Limb (tissue), 2 donors: ENCODE data around the gene SOCS3.

Experiments
- DNase-seq, 2 donors: peaks; one replicate each; pipeline ENCODE4 v3.0.0-alpha.2; 2016; ENCODE audit errors: extremely low spot score in 2 of 2

SOCS3 gene, protein sequence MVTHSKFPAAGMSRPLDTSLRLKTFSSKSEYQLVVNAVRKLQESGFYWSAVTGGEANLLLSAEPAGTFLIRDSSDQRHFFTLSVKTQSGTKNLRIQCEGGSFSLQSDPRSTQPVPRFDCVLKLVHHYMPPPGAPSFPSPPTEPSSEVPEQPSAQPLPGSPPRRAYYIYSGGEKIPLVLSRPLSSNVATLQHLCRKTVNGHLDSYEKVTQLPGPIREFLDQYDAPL

DNA sequence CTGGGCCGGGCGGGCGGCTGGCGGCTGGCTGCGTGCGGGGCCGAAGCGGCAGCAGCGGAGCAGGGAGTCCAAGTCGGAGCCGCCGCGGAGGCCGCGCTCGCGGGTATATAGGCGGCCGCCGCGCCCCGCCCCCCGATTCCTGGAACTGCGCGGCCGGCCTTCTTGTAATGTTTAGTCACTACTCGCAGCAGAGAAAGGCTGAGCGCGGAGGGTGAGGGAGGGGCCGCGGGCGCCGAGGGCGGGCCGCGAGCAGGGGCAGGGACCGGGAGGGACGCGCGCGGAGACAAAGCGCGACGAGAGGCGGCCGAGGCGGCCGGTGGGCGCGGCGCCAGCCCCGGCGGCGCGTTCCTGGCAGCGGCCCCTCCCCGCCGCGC is at the start of gene SOCS3:
Gene SOCS3, minus strand, starts transcription at position 81 of the 374 bp plus-strand sequence. CDS start 982 bp downstream, outside the sequence.
- DNase-seq: peak; percentile 94 to 95

DNA sequence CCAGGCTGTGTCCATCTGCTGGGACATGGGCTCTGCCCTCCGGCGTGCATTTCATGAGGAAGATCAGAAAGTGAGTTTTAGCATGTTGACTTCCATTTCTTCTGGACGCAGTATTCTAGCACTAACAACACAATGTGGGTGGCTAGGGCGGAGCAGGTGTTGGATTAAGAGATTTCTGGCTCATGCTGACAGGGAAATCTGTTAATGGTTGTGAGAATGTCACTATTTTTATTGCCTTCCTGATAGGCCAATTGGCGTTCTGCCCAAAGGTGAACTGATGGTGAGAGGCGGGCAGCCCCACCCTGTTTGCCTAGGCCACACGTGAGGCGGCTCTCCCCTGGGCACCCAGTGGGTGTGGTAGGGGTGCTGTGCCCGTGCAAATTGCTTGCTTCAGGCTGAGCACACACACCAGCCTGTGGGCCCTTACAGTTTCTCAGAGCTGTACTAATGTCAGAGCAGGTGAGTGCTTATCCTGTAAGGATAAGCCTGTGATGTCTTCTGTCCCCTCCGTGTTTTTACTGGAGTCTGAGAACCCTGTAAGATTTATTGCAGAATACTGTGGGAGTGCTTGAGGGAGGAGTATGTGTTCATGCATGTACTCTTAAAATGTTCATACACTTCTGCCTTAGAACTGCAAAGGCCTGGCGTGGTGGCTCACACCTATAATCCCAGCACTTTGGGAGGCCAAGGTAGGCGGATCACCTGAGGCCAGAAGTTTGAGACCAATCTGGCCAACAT is 49.5 kb upstream of the SOCS3 start:
- no peak for DNase-seq

DNA sequence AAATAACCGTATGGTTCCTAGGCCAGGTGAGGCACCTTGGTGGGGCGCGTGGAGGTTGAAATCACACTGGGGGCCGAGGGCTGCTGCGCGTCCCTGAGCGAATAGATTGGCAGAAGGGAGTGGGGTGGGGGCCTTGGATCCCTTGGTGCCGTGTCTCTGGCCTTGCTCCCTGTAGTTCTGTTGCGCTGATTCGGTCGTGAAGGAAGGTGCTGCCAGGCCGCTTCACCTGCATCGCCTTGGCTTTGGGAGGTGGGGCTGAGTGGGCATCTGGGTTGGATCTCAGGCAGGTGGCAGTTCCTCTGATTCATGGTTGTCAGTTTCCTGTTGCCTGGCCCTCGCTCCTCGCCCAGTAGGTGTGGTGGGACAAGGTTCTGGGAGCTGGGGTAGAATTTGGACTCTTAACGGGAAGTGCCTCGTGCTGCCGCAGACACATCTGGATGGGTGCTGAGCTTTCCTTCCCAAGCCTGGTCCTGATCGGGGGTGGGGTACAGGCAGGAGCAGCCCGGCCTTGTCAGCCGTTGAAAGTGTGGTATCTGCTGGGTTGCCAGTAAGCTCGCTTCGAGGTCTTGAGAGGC is 48.7 kb upstream of the SOCS3 start:
- DNase-seq: no peak

- DNase-seq: no peak
Observed at GRCh38 chr17:78407387-78408000, 47.6 kb upstream of the SOCS3 start.

GRCh38 chr17:78406920-78407319 is 47.0 kb upstream of the SOCS3 start:
- no peak for DNase-seq

GRCh38 chr17:78406396-78406795 is 46.5 kb upstream of the SOCS3 start:
- DNase-seq: no peak

DNA sequence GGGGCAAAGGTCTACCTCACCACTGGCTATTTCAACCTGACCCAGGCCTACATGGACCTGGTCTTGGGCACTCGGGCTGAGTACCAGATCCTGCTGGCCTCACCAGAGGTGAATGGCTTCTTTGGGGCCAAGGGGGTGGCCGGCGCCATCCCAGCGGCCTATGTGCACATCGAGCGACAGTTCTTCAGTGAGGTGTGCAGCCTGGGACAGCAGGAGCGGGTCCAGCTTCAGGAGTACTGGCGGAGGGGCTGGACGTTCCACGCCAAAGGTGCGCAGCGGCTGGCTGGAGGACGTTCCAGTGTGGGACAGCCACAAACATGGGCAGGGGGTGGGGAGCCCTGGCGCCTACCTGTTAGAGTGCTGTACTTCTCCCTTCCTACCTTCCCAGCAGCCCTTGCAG is 43.9 kb upstream of the SOCS3 start:
- no peak for DNase-seq

DNA sequence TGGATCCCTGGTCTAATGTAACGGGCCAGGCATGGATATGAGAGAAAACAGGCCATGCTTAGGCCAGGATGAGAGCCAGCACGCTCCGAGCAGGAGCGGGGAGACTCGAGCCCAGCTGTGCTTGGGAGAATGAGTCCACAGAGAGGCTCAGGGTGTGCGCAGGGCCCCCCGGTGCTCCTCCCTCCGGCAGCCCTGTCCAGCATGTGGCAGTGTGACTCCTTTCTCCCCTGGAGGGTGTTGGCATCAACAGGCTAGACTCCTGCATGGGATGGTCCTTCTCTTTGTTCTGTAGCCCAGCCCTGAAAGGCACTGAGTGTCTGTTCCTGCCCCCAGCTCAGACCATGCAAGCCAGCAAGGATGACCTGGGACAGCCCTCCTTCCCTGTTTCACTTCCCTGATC is 42.0 kb upstream of the SOCS3 start:
- DNase-seq: no peak

DNA sequence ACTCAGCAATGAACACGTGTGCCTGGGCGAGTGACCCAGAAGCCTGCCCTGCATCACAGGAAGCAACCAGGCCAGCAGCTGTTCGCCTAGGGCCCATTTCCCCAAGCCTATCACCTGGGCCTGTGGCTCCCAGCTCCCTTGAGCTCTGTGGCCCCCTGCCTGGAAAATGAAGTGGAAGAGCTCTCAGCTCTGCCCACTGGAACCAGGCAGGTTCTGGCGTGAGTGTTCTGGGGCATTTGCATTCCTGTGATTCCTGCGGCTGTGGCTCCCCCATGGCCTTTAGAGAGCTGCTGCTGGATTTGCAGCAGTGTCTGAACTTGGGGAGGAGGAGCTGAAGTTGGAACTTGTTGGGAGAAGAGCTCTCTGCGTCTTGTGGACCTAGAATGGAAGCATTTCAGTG is 41.4 kb upstream of the SOCS3 start:
- DNase-seq: no peak

- no peak for DNase-seq
Observed at GRCh38 chr17:78400581-78401240, 40.8 kb upstream of the SOCS3 start.

GRCh38 chr17:78399693-78400144 is 39.8 kb upstream of the SOCS3 start:
- DNase-seq: no peak

DNA sequence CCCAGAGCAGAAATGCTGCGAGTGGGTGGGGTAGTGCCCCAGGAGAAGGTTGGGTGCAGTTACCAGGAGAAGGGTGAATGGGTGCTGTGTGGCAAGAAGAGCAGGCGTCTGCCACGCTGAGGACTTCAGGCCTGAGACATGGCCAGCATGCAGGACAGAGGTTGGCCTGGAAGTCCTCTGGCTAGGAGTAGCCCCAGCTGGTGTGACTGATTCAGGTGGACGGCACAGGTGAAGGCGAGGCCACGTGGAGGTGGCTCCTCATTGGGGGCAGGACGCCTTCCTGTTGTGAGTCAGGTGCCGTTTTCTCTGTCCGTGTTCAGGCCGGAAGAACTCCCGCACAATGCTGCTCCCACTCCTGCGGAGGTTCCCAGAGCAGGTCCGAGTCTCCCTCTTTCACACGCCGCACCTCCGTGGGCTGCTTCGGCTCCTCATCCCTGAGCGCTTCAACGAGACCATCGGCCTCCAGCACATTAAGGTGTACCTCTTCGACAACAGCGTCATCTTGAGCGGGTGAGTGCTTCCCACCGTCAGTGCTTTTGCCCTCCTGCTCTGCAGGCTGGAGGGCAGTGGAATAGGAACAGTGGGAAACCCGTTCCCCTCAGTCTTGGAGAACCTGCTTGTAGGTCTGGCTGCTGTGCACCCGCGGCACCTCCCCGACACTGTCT is 39.3 kb upstream of the SOCS3 start:
- DNase-seq: no peak

DNA sequence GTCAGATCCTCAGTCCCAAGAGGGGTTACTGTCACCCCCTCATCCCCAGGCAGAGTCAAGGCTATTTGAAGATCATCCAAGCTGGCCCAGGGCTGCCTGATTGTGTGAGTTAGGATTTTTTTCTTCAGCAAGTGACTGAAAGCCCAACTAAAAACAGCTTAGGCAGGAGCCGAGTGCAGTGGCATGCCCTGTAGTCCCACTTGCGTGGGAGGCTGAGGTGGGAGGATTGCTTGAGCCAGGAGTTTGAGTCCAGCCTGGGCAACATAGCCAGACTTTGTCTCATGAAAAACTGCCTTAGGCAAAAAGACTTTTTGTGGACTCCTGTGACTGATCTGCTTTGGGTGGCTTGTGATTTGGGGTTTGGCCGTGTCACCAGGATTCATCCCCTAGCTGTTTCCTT is 38.5 kb upstream of the SOCS3 start:
- no peak for DNase-seq

DNA sequence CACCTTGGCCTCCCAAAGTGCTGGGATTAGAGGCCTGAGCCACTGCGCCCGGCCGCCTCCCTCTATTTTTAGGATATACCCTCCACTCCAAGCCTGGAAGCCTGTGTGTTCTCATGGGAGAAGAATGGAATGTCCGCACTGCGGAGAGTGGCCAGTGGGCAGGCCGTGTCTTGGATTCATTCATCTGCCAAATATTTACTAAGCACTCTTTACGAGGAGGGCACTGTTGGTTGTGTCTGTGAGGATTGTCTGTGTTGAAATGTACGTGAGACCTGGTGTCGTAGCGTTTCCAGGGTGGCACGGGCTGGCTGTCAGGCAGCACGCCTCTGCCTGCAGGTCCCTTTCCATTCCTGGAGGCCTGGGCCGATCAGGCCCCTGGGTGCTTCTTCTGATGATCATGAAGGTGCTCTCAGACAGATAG is 37.8 kb upstream of the SOCS3 start:
- no peak for DNase-seq

DNA sequence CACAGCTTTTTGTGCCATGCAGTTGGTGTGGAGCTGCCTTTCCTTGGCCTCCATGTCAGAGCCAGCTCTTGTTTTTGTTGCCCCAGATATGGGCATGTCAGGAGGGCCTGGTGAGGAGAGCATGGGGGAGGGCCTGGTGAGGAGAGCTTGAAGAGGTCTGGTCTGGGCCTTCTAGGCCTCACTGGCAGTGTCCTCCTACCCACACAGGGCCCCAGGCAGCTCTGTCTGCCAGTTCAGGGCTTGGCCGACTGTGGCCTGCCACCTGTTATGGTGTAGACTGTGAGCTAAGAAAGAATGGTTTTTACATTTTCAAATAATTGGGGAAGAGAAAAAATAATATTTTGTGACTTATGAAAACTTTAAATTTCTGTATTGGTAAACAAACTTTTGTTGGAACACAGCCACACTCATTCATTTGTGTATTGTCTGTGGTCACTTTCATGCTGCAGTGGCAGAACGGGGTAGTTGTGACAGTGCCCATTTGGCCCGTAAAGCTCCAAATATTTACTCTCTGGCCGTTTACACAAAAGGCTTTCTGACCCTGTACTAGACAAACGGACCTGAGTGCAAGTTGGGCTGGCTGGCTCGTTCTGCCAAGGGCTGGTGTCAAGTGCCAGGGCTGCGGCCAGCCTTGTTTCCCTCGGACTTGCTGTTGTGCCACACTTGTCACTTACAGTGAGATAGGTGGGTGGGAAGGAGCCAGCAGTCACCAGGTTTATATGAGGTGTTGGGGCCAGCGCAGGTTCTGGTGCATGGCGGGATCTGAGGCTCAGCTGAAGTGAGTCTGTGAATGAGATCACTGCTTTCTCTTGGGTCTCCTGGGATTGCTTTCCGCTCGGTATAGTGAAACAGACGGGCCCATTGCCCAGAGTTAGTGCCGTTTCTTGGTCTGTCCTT is 36.8 kb upstream of the SOCS3 start:
- DNase-seq: no peak

DNA sequence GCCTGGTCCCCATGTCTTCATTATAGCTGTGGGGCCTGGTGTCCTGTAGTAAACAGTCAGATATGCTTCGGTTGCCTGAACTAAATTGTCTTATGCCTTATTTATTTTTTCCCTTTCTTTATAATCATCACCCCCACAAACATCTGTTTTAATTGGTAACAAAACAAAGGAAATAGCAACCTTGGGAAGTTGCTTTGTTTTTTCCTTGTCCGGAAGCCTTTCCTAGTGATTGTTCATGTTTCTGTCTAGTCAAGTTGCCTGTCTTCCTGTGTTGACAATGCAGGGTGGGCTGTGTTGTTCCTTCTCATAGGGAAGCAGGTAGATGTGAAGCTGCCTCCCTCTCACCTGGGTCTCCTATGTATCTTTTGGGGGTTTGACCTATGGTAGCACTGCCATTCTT is 35.3 kb upstream of the SOCS3 start:
- DNase-seq: no peak

DNA sequence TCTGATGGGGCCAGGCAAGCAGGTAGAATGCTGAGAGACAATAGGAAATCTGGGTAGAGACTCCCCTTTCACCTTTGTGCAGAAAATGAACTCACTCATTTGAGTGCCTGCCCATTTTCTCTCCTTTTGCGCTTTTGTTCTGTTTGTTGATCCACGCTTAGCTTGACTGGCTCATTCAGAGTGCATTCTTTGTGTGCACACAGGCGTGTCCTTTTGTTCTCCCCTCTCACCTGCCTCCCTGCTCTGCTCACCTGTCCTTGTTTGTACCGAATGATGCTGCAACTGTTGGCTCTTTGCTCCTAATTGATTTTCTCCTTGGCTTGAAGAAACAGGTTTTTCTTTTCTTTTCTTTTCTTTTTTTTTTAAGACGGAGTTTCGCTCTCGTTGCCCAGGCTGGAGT is 34.3 kb upstream of the SOCS3 start:
- no peak for DNase-seq

- no peak for DNase-seq
Observed at GRCh38 chr17:78393575-78393974, 33.7 kb upstream of the SOCS3 start.

DNA sequence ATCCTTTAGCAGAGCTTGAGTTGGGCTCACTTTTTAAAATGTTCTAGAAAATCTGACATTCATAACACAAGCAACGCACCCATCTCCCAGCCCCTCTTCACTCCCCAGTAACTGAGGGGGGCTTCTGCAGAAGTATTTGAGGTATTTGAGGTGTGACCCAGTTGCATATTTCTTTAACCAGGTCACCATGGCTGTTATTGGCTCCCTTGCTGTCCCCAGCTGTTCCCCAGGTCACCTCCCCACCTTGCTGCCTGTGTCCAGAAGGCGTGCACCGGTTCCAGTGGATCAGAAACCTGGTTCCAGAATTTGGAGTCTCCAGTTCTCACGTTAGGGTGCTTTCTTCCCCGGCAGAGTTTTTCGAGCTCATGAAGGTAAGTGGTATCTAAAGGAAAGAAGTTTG is 32.4 kb upstream of the SOCS3 start:
- DNase-seq: no peak

DNA sequence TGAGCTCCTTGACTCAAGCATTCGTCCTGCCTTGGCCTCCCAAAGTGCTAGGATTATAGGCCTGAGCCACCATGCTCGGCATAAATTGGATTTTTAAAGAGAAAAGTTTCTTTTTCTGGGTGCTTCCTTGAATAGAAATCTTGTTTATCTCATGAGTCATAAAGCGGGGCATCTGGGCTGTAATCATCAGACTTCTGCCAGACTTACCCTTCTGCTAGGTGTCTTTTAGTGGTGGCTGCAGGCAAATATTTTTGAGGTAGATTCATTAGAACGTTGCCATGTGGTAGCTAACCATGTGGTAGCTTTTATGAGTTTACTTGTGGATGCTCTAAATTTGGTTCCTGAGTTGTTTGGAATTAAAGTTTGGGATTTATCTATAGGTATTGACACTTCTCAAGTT is 32.0 kb upstream of the SOCS3 start:
- no peak for DNase-seq
